Measurements from ENCODE around the gene UGDH. TPM values are rescaled to one million over a fixed set of nuclear protein-coding genes. Genes with fewer than 3 reads are reported as not detected.
"Not testable (repeated sequence)": the region's sequence is repeated elsewhere in the genome, so short reads cannot be mapped to it uniquely, and the experiment has no call there.

The UGDH gene
- total RNA-seq, 1 donor from 2014 or later, result 46.2 TPM

GRCh38 chr4:39528061-39528465 is 824 bp upstream of the UGDH start:
- peak; percentile 29 for DNase-seq

GRCh38 chr4:39526765-39527295 is 409 bp downstream of the UGDH start:
- peak; percentile 55 for DNase-seq

- no peak for DNase-seq
Observed at GRCh38 chr4:39525822-39526690, 1.2 kb downstream of the UGDH start.

- no peak for DNase-seq
Observed at GRCh38 chr4:39524161-39524957, 2.9 kb downstream of the UGDH start.

- no peak for DNase-seq
Observed at GRCh38 chr4:39522068-39522467, 5.2 kb downstream of the UGDH start.

- peak; percentile 78 for DNase-seq
Observed at GRCh38 chr4:39521253-39521919, 5.9 kb downstream of the UGDH start.

- DNase-seq, result no peak
Observed at GRCh38 chr4:39518484-39518883, 8.8 kb downstream of the UGDH start.

GRCh38 chr4:39516407-39516966 is 10.8 kb downstream of the UGDH start:
- no peak for DNase-seq

GRCh38 chr4:39515669-39516401 is 11.4 kb downstream of the UGDH start:
- not testable (repeated sequence) for DNase-seq

GRCh38 chr4:39514888-39515401 is 12.3 kb downstream of the UGDH start:
- no peak for DNase-seq

GRCh38 chr4:39514266-39514665 is 13.0 kb downstream of the UGDH start:
- not testable (repeated sequence) for DNase-seq

GRCh38 chr4:39510348-39510929 is 16.8 kb downstream of the UGDH start:
- DNase-seq, result no peak

GRCh38 chr4:39505581-39505980 is 21.7 kb downstream of the UGDH start:
- no peak for DNase-seq

GRCh38 chr4:39504538-39504937 is 22.7 kb downstream of the UGDH start:
- no peak for DNase-seq

GRCh38 chr4:39502664-39503035 is 24.6 kb downstream of the UGDH start:
- not testable (repeated sequence) for DNase-seq

GRCh38 chr4:39502019-39502663 is 25.1 kb downstream of the UGDH start:
- DNase-seq, result no peak

GRCh38 chr4:39498727-39499020 is 28.6 kb downstream of the UGDH start:
- DNase-seq, result no peak

- no peak for DNase-seq
Observed at GRCh38 chr4:39497909-39498726, 29.1 kb downstream of the UGDH start.

- DNase-seq, result no peak
Observed at GRCh38 chr4:39495446-39496213, 31.6 kb downstream of the UGDH start.
